Mucosa of gallbladder (tissue), 1 donor: ENCODE data around the gene FLT3. TPM values are rescaled to one million over a fixed set of nuclear protein-coding genes. Genes with fewer than 3 reads are reported as not detected.
"Not testable (repeated sequence)": the region's sequence is repeated elsewhere in the genome, so short reads cannot be mapped to it uniquely, and the experiment has no call there.

Source experiments
- DNase-seq: peaks from one replicate; pipeline ENCODE4 v3.0.0-alpha.2; 2020; ENCODE audit warnings: low spot score
- total RNA-seq: library from RNA; stranded (reverse); gene quantifications from one replicate; pipeline ENCODE4 v1.2.1, GENCODE V29; 2021
- donor health status: DM: no; HTN: no; CAD: no.

Gene FLT3
- total RNA-seq, 1 donor from 2014 or later = 0.60 TPM

- DNase-seq = no peak
These were observed 127.9 kb downstream of the FLT3 start for GRCh38 chr13:27972478-27972820.

DNA sequence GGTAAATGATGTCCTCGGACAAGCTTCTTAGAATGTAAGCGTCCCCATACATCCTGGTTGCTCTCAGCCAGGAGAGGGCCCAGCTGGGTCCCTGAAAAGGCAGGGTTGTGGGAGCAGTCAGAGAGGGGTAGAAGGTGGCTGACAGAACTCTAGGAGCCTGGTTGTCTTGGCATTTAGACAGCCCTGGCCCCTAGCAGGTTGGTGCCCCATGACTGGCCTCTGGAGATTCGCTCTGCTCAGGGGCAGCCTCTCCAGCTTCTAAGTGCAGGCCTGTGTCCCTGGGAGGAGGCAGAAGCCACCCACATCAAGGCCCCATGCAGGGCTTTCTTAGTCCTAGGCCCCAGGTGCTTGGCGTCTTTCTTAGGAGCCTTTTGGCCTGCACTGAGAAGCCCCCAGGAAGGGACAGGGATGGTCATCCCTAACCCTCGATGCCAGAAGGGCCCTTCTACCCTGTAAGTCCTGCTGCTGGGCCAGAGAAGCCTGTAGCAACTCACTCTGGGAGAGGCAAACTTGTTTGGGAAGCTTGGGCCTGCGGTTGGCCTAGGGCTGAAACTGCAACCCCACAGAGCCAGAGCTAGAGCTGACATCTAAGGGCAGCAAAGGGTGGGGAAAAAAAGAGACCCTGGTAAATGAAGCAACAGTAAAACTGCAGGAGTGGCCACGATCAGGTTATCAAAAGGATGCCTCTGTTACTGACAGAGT is 128.4 kb downstream of the FLT3 start:
- DNase-seq = no peak

DNA sequence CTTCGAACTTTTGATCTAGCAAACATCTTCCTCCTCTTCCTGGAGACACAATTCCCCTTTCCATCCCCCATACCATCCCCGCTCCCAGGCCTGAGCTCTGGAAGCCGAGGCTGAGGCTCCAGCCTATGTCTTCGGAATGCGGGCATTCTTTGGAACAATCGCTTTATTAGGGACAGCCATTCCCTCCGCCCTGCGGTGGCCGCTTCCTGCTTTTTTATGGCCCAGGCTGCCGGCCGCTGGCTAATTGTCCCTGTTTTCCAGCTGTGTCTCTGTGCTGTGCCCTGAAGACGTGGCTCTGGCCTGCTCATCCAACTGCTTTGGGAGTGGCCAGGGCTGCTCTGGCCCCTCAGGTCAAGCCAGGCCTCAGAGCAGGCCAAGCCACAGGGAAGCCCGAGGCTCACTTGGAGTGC is 129.1 kb downstream of the FLT3 start:
- no peak for DNase-seq

DNA sequence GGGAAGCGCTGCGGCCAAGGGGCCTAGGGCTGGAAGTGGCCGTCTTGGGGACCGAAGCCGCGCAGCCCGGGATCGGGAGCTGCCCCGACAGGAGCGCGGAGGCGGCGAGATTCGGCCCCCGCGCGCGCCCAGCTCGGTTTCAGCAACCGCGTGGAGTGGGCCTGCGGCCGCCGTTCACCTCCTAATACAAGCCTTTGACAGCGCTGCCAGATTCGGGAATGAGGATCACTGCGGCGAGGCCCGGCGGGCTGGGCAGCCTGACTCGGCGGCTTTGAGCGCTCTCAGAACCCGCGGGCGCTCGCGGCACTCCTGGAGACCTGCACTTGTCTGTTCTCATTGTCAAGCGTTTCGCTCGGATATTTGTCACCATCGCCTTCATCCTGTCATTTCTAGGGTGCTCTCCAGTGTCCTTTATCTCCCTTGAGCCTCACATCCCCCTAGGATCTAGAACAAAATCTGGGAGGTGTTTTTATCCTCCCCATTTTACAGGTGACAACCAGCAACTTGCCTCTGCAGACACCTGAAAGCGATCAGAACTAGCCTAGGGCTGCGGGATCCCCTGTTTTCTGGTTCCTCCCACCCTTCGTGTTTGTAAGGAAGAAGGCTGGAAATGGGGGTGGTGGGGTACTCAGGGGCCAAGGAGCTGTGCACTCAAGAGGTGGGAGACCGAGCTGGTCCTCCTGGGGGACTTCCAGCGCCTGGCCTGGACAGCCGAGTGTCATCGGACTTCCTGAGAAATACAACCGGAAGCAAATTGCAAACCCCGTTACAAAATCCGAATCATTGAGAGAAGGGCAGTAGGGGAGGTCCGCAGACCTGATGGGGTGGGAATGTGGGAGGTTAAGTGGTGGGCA is 129.8 kb downstream of the FLT3 start:
- no peak for DNase-seq

- no peak for DNase-seq
These were observed 130.5 kb downstream of the FLT3 start for GRCh38 chr13:27969866-27970229.

- DNase-seq = no peak
These were observed 131.1 kb downstream of the FLT3 start, which contains the start of gene CDX2 for GRCh38 chr13:27969082-27969865. CDX2 (minus strand) TSS chr13:27969315; CDS start chr13:27969006, 309 bp downstream.

GRCh38 chr13:27968316-27969081 is 131.9 kb downstream of the FLT3 start:
- DNase-seq = no peak

GRCh38 chr13:27967736-27968315 is 132.6 kb downstream of the FLT3 start:
- DNase-seq = no peak

DNA sequence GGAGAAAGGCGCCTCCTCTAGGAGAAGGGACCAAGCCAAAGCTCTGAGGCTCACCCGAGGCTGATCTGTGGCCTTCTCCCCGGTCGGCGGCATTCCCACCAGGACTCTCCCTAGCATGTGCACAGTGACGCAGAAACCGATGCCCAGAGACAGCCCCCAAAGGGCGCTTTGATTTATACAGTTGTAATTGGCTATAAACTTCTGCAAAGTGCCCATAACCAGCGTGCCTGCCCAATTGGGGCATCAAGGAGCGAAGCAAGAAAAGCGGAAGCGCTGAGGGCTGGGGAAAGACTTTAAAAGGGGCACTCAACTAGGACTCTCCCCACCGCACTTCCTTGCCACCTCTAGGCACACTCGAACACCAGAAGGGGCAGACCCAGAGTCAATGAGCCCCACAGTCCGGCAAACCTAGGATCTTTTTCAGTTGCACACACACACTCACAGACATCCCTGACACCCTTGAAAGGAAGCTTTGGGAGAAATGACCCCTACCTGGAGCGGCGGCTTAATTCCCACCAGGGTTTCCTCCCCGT is 133.1 kb downstream of the FLT3 start:
- no peak for DNase-seq

DNA sequence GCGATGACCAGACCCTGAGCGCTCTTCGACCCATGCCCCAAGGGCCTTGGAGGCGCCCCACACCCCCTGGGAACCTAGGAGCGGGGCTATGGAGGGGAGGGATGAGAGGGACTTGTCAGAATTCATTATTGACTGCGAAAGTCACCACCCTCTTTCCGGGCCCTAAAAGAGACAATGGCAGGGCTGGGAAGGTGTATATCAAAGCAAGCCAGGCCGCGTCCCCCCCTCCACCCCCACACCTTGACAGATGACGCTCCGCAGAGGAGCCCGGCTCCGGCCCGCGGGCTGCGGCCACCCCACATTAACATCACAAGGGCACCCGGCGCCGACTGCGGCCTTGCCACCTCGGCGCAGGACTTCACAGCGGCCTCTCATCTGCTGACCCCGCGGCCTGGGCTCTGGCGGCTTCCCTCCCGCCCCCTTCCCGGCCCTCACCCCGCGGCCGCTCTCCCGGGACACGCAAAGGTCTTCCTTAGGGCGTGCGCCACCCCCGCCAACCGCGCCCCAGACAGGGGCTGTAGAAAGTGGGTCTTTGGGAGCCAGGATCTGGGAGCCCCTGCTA is 133.7 kb downstream of the FLT3 start:
- DNase-seq = no peak

DNA sequence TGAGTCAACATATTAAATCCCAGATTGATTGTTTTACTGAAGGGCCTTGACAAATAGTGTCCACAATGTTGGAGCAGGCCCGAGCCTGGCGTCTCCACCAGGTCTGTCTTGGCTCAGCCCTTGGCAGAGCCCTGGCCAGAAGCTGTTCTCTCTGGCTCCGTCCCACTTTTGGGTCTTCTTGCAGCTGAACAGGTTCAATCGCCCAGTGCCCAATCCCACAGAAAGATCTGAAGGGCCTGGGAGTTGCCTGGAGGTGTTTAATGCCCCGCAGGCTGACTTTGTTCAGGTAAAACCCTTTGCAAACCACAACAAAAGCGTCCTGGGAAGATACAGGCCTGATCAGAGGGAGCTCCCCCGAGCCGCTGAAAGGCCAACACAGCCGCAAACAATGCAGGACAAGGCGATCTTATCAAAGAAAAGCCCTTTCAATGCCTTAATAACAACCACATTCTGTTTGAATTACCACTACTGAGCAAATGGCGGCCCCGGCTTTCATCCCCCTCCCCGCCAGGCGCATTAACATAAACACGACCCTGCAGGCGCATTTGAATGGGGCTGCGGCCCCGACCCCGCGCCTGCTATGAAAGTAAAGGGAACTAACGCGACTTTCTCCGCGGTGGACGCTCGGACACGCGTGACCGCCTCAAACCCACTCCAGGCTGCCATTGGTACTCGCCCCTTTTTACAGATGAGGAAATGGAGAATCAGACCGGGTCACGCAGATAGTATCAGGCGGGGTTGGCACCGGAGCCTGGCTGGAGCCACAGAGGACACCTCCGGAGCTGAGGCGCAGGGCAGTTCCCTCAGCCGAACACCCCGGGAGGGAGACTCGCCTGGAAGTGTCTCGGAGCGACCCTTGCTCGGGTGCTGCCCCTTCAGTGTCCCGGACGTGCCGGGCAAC is 134.4 kb downstream of the FLT3 start:
- DNase-seq = no peak

GRCh38 chr13:27965343-27965739 is 135.0 kb downstream of the FLT3 start:
- DNase-seq = no peak

DNA sequence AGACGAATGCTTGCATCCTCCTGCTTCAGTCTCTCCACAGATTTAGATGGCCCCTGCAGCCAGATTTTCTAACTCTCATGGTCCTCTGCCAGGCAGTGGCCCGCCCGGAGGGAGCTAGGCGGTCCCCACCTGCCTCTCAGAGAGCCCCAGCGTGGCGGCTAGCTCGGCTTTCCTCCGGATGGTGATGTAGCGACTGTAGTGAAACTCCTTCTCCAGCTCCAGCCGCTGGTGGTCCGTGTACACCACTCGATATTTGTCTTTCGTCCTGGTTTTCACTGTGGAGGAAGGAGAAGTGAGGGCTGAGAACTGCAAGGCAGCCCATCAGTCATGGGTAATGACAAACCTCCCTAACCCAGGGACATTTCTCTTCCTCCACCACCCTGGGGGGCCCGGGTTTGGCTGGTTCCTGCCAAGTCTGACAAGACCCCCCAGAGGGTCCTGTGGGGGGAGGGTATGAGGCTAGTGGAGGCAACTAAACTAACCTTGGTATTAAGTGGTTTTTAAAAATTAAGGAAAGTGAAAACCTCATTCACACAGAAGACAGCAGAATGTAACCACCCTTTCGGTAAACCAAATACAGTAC is 135.5 kb downstream of the FLT3 start:
- no peak for DNase-seq

DNA sequence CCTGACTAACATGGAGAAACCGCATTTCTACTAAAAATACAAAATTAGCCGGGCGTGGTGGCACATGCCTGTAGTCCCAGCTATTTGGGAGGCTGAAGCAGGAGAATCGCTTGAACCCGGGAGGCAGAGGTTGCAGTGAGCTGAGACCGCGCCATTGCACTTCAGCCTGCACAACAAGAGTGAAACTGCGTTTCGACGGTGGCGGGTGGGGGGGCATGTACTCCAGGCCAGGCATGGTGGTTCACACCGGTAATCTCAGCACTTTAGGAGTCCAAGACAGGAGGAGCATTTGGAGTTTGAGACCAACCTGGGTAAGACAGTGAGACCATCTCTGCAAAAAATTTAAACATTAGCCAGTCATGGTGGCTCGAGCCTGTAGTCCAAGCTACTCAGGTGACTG is 136.2 kb downstream of the FLT3 start:
- DNase-seq = not testable (repeated sequence)

- no peak for DNase-seq
These were observed 136.9 kb downstream of the FLT3 start for GRCh38 chr13:27963491-27963890.

DNA sequence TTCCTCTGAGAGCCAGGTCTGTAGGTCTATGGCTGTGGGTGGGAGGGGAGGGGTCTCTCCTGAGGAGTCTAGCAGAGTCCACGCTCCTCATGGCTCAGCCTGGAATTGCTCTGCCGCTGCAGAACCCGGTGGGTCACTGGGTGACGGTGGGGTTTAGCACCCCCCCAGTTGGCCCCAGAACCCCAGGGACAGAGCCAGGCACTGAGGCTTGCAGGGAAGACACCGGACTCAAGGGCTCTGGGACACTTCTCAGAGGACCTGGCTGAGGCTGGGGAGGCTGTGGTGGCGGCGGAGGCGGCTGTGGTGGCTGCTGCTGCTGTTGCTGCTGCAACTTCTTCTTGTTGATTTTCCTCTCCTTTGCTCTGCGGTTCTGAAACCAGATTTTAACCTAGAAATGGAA is 137.4 kb downstream of the FLT3 start:
- no peak for DNase-seq

DNA sequence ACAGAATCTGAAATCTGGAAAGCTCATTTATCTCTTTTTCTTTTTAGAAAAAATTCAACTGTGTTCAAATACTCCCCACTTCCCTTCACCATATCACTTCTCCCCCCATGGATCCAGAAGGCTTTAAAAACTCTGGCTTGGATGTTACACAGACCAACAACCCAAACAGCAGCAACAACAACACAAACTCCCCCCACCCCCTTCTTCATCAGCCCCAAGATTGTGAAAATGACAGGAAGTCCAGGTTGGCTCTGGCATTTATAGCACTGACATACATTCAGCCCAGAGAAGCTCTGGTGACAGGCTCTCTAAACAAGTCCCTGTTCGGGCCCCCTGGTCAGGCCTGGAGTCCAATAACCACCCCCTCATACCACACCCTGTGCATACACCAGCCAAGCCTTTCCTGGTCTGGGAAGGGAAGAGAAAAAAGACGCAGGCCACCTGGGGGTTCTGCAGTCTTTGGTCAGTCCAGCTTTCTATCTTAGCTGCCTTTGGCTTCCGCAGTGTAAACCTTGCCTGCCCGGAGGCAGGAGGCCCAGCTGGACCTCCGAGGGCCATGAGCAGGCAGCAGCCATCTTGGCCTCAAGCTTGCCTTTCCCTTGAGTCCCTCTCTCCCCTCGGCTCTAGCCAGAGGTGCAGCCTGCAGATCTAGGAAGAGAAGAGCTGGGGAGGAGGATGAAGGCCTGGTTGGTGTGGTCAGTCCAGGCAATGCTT is 138.1 kb downstream of the FLT3 start:
- DNase-seq = no peak

DNA sequence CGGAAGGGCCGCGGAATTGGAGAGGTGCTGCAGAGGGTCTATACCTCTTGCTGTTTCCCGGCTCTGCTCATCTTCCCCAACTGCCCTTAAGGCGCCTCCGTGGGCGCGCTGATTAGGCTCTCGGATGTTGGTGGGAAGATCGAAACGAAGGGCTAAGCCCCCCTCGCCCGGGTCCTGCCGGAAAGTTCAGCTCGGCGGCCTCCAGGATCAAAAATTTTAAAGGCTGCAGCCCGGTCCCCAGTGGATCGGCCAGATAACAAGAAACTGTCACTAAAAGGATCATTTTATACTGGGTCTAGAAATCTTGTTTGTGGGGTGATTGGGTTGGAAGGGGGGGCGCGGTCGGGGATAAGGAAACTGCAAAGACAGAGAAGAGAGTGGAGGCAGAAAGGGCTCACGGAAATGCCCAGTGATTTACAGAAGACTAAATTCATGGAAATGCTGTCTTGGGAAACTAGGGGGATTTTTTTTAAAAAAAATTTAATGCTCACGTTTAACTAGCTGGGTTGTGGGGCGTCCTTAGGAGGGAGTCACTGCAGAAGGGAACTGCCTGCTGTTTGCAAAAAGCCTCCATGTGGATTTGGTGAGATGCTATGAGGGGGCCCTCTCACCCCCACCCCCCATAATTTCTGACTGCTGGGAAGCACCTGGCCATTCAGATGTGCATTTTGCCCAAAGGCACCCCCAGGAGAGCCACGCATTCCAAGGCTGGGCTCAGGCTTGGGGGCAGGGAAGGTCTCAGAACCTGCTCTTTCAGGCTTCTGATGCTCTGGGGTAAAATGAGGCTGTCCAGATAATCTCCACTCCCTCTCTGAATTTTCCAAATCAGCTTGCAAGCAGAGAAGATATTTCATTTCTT is 138.9 kb downstream of the FLT3 start:
- DNase-seq = no peak
